Cardiac ventricle fibroblast (primary cell): ENCODE results near the gene PCDHA10. TPM values are rescaled to one million over a fixed set of nuclear protein-coding genes. Genes with fewer than 3 reads are reported as not detected.

ENCODE experiments used
- total RNA-seq: library from RNA; depleted of rRNA; stranded (reverse); fragments of >200 nt; gene quantifications from 2 replicates; pipeline ENCODE4 v1.2.3, GENCODE V29; 2015

Gene PCDHA10
- total RNA-seq, 1 donor from 2014 or later, result 0.59 TPM

Other genes starting within 250 kb of the PCDHA10 start
- gene CD14, start 222.7 kb upstream of the PCDHA10 start, total RNA-seq, result 0.15 and 1.3 TPM in 2 replicates
- gene TMCO6, start 216.4 kb upstream of the PCDHA10 start, total RNA-seq, result 26.7 and 72.8 TPM in 2 replicates
- 47.4 and 58.0 TPM in 2 replicates for gene NDUFA2, start 208.3 kb upstream of the PCDHA10 start, total RNA-seq
- gene IK, start 208.1 kb upstream of the PCDHA10 start, total RNA-seq, result 62.4 and 66.5 TPM in 2 replicates
- gene WDR55, start 191.0 kb upstream of the PCDHA10 start, total RNA-seq, result 15.8 and 18.2 TPM in 2 replicates
- gene DND1, start 182.3 kb upstream of the PCDHA10 start, total RNA-seq, result not detected in 2 replicates
- gene HARS1, start 164.5 kb upstream of the PCDHA10 start, total RNA-seq, result 43.6 and 55.7 TPM in 2 replicates
- 20.3 and 21.3 TPM in 2 replicates for gene HARS2, start 164.4 kb upstream of the PCDHA10 start, total RNA-seq
- gene ZMAT2, start 155.4 kb upstream of the PCDHA10 start, total RNA-seq, result 18.2 and 25.1 TPM in 2 replicates
- 0.05 TPM in 1 of 2 replicates, not detected in the other for gene PCDHA1, start 69.8 kb upstream of the PCDHA10 start, total RNA-seq
- not detected in 2 replicates for gene PCDHA2, start 61.0 kb upstream of the PCDHA10 start, total RNA-seq
- gene PCDHA3, start 54.8 kb upstream of the PCDHA10 start, total RNA-seq, result 0.10 and 0.25 TPM in 2 replicates
- 0.24 and 0.31 TPM in 2 replicates for gene PCDHA4, start 48.8 kb upstream of the PCDHA10 start, total RNA-seq
- not detected in 2 replicates for gene PCDHA5, start 34.3 kb upstream of the PCDHA10 start, total RNA-seq
- gene PCDHA6, start 27.9 kb upstream of the PCDHA10 start, total RNA-seq, result 0.37 and 0.64 TPM in 2 replicates
- 0.15 and 0.56 TPM in 2 replicates for gene PCDHA7, start 21.6 kb upstream of the PCDHA10 start, total RNA-seq
- gene PCDHA8, start 14.7 kb upstream of the PCDHA10 start, total RNA-seq, result 0.06 TPM in 1 of 2 replicates, not detected in the other
- 0.05 TPM in 1 of 2 replicates, not detected in the other for gene PCDHA9, start 7.5 kb upstream of the PCDHA10 start, total RNA-seq
- gene PCDHA11, start 13.1 kb downstream of the PCDHA10 start, total RNA-seq, result not detected in 2 replicates
- 0.06 and 0.34 TPM in 2 replicates for gene PCDHA12, start 19.4 kb downstream of the PCDHA10 start, total RNA-seq
- 0.39 TPM in 1 of 2 replicates, not detected in the other for gene PCDHA13, start 26.2 kb downstream of the PCDHA10 start, total RNA-seq
- gene PCDHAC1, start 70.4 kb downstream of the PCDHA10 start, total RNA-seq, result 0.25 TPM in 1 of 2 replicates, not detected in the other
- gene PCDHAC2, start 110.6 kb downstream of the PCDHA10 start, total RNA-seq, result 0.12 and 0.15 TPM in 2 replicates
- not detected in 2 replicates for gene PCDHB1, start 195.5 kb downstream of the PCDHA10 start, total RNA-seq
- 1.9 TPM in 2 replicates for gene PCDHB2, start 238.7 kb downstream of the PCDHA10 start, total RNA-seq
- gene PCDHB3, start 244.6 kb downstream of the PCDHA10 start, total RNA-seq, result 0.34 and 1.1 TPM in 2 replicates